IMR-90 (cell line): ENCODE data around the gene TBX4. TPM values are rescaled to one million over a fixed set of nuclear protein-coding genes. Genes with fewer than 3 reads are reported as not detected.

Experiments used
- ATAC-seq: fragments of 200-7000 bp; cut with Tn5 transposase; 2 replicates; pipeline ENCODE4 v1.9.1; 2020; ENCODE audit warnings: low read depth, mild to moderate bottlenecking, moderate library complexity
- BruUV-seq: library from RNA; stranded (reverse); fragments of 400-500 nt; replicated peaks from 2 replicates; lab custom pipeline; 2021; lab: Mats Ljungman, UMichigan
- CTCF ChIA-PET: fragments of 300-600 bp; formaldehyde crosslinking; extraction: SDS; loops from one replicate; lab custom pipeline; 2021; ENCODE audit warnings: antibody characterized with exemption; lab: Yijun Ruan, JAX
- POLR2A ChIA-PET: fragments of 300-600 bp; sonication (Branson Sonifier 250); formaldehyde crosslinking; loops from one replicate; lab custom pipeline; 2022; ENCODE audit warnings: antibody characterized with exemption; ENCODE audit not compliant: unreplicated experiment; lab: Charles Lee
- DNase-seq: peaks from one replicate; pipeline ENCODE4 v3.0.0; 2013
- H2AFZ ChIP-seq: replicated peaks from 2 replicates; pipeline ENCODE3; 2013; ENCODE audit warnings: low read length, mild to moderate bottlenecking; ENCODE audit not compliant: poor library complexity
- H2AK5ac ChIP-seq: 2 replicates; pipeline ENCODE4 v1.6.1; 2013; ENCODE audit warnings: low read depth, low read length, inconsistent platforms
- H2AK9ac ChIP-seq: replicated peaks from 2 replicates; pipeline ENCODE3; 2013; ENCODE audit warnings: mild to moderate bottlenecking, low read depth, low read length, moderate library complexity; ENCODE audit not compliant: poor library complexity
- H2BK120ac ChIP-seq: 2 replicates; pipeline ENCODE4 v1.6.1; 2013; ENCODE audit warnings: low read depth, low read length, inconsistent platforms
- H2BK15ac ChIP-seq: 3 replicates; pipeline ENCODE4 v1.6.1; 2013; ENCODE audit warnings: low read depth, low read length, inconsistent platforms
- H2BK20ac ChIP-seq: 2 replicates; pipeline ENCODE4 v1.6.1; 2013; ENCODE audit warnings: low read depth, mild to moderate bottlenecking, inconsistent platforms, low read length, moderate library complexity
- H2BK5ac ChIP-seq: 2 replicates; pipeline ENCODE4 v1.6.1; 2013; ENCODE audit warnings: mild to moderate bottlenecking, low read depth, low read length, inconsistent platforms; ENCODE audit not compliant: poor library complexity, severe bottlenecking
- H3K14ac ChIP-seq: replicated peaks from 2 replicates; pipeline ENCODE4 v1.6.1; 2013; ENCODE audit warnings: low read depth, low read length, inconsistent platforms
- H3K18ac ChIP-seq: 2 replicates; pipeline ENCODE4 v1.6.1; 2013; ENCODE audit warnings: low read depth, low read length, control low read depth
- H3K23ac ChIP-seq: 2 replicates; pipeline ENCODE4 v1.6.1; 2013; ENCODE audit warnings: low read depth, low read length, inconsistent platforms
- H3K27ac ChIP-seq: 2 replicates; pipeline ENCODE4 v1.5.1; 2013; ENCODE audit warnings: mild to moderate bottlenecking, control low read depth, low read length; ENCODE audit not compliant: insufficient read depth
- H3K27me3 ChIP-seq: 2 replicates; pipeline ENCODE4 v1.6.1; 2013; ENCODE audit warnings: low read length; ENCODE audit not compliant: control insufficient read depth, insufficient read depth
- H3K36me3 ChIP-seq: 2 replicates; pipeline ENCODE4 v1.6.1; 2013; ENCODE audit warnings: low read length, mixed read lengths; ENCODE audit not compliant: control insufficient read depth, insufficient read depth
- H3K4ac ChIP-seq: 2 replicates; pipeline ENCODE4 v1.6.1; 2013; ENCODE audit warnings: low read depth, low read length, inconsistent platforms
- H3K4me1 ChIP-seq: 2 replicates; pipeline ENCODE4 v1.6.1; 2013; ENCODE audit warnings: low read length, mixed read lengths; ENCODE audit not compliant: control insufficient read depth, insufficient read depth
- H3K4me2 ChIP-seq: 2 replicates; pipeline ENCODE4 v1.6.1; 2013; ENCODE audit warnings: low read depth, mild to moderate bottlenecking, control low read depth, low read length, moderate library complexity
- H3K4me3 ChIP-seq: 2 replicates; pipeline ENCODE4 v1.5.1; 2013; ENCODE audit warnings: low read depth, mild to moderate bottlenecking, control low read depth, low read length, moderate library complexity; ENCODE audit not compliant: insufficient read depth
- H3K56ac ChIP-seq: 2 replicates; pipeline ENCODE4 v1.6.1; 2013; ENCODE audit warnings: low read length, inconsistent platforms; ENCODE audit not compliant: insufficient read depth; ENCODE audit errors: extremely low read depth
- H3K79me1 ChIP-seq, 2 experiments: 2 replicates each; pipeline ENCODE4 v1.6.1; 2013; ENCODE audit warnings: low read length in 2 of 2, inconsistent platforms in 1 of 2, low read depth in 1 of 2
- H3K9ac ChIP-seq: 2 replicates; pipeline ENCODE4 v1.6.1; 2013; ENCODE audit warnings: low read depth, low read length, control low read depth
- H3K9me1 ChIP-seq: 2 replicates; pipeline ENCODE4 v1.6.1; 2013; ENCODE audit warnings: low read length, inconsistent platforms; ENCODE audit not compliant: insufficient read depth
- H3K9me3 ChIP-seq: 2 replicates; pipeline ENCODE4 v1.6.1; 2013; ENCODE audit warnings: low read length; ENCODE audit not compliant: control insufficient read depth, insufficient read depth
- H4K20me1 ChIP-seq: 2 replicates; pipeline ENCODE4 v1.6.1; 2013; ENCODE audit warnings: low read length, inconsistent platforms; ENCODE audit not compliant: insufficient read depth
- H4K5ac ChIP-seq: 2 replicates; pipeline ENCODE4 v1.6.1; 2013; ENCODE audit warnings: mild to moderate bottlenecking, low read depth, low read length, control low read depth
- H4K8ac ChIP-seq, 2 experiments: 2 replicates each; pipeline ENCODE4 v1.6.1; 2013; ENCODE audit warnings: low read depth in 2 of 2, low read length in 2 of 2, control low read depth in 1 of 2, inconsistent platforms in 1 of 2
- H4K91ac ChIP-seq: 2 replicates; pipeline ENCODE4 v1.6.1; 2013; ENCODE audit warnings: low read depth, low read length, inconsistent platforms; ENCODE audit not compliant: insufficient read depth
- BHLHE40 ChIP-seq: fragments of 150-350 bp; IDR thresholded peaks from 2 replicates; pipeline ENCODE4 v1.6.1; 2016; ENCODE audit warnings: mild to moderate bottlenecking, low read depth, low read length
- CEBPB ChIP-seq: IDR thresholded peaks from 2 replicates; pipeline ENCODE4 v1.6.1; 2012; ENCODE audit warnings: low read depth, low read length, improper control_type of control experiment
- CHD1 ChIP-seq: IDR thresholded peaks from 2 replicates; pipeline ENCODE4 v1.6.1; 2012; ENCODE audit warnings: low read depth, low read length, improper control_type of control experiment
- CTCF ChIP-seq: conservative IDR thresholded peaks from 2 replicates; pipeline ENCODE4 v1.5.1; 2012; ENCODE audit warnings: mild to moderate bottlenecking, low read depth, low read length, improper control_type of control experiment
- FOS ChIP-seq: fragments of 150-350 bp; IDR thresholded peaks from 2 replicates; pipeline ENCODE4 v1.6.1; 2016; ENCODE audit warnings: low read depth, low read length
- MAFK ChIP-seq: IDR thresholded peaks from 2 replicates; pipeline ENCODE4 v1.6.1; 2012; ENCODE audit warnings: low read depth, low read length, improper control_type of control experiment
- MAZ ChIP-seq: IDR thresholded peaks from 2 replicates; pipeline ENCODE4 v1.6.1; 2012; ENCODE audit warnings: low read depth, mild to moderate bottlenecking, low read length, improper control_type of control experiment, moderate library complexity, borderline replicate concordance
- MXI1 ChIP-seq: IDR thresholded peaks from 2 replicates; pipeline ENCODE4 v1.6.1; 2012; ENCODE audit warnings: low read depth, mild to moderate bottlenecking, low read length, moderate library complexity, borderline replicate concordance
- NFE2L2 ChIP-seq: fragments of 150-350 bp; IDR thresholded peaks from 2 replicates; pipeline ENCODE4 v1.6.1; 2016; ENCODE audit warnings: low read depth, mild to moderate bottlenecking, low read length
- RFX5 ChIP-seq: IDR thresholded peaks from 2 replicates; pipeline ENCODE4 v1.8.0; 2012; ENCODE audit warnings: low read depth, mild to moderate bottlenecking, low read length, moderate library complexity
- SMC3 ChIP-seq: fragments of 150-350 bp; IDR thresholded peaks from 2 replicates; pipeline ENCODE4 v1.6.1; 2016; ENCODE audit warnings: low read depth, mild to moderate bottlenecking, antibody characterized with exemption, low read length, moderate library complexity
- USF2 ChIP-seq: fragments of 150-350 bp; IDR thresholded peaks from 2 replicates; pipeline ENCODE4 v1.6.1; 2017; ENCODE audit warnings: mild to moderate bottlenecking, antibody characterized with exemption, low read length, low read depth
- WGBS, 2 experiments: methylation state at CpG; one replicate each; pipeline versions ENCODE4 v1.1.5 to v1.1.7; 2013; ENCODE audit warnings: missing lambda C conversion rate in 2 of 2; ENCODE audit not compliant: insufficient read length in 1 of 2; ENCODE audit errors: extremely low coverage in 2 of 2; 5-methylcytosine and 5-hydroxymethylcytosine counted together
- dilution Hi-C: fragments of 300-500 bp; cut with HindIII; formaldehyde crosslinking; loops from one replicate; pipeline ENCODE4 v1.14.3; 2018; ENCODE audit warnings: low sequenced_read_pairs; ENCODE audit not compliant: unreplicated experiment
- in situ Hi-C: fragments of 300-500 bp; cut with MboI; formaldehyde crosslinking; loops from 3 replicates; pipeline ENCODE4 v1.14.3; 2019; ENCODE audit warnings: low sequenced_read_pairs, inconsistent platforms, mixed read lengths
- intact Hi-C: fragments of 100-400 bp; cut with micrococcal nuclease; formaldehyde crosslinking; loops from 2 replicates; pipeline ENCODE4 v1.10.0; 2022
- polyA plus RNA-seq, 3 experiments: library from polyadenylated mRNA; depleted of rRNA; stranded (reverse); fragments of >200 nt; gene quantifications; 2 replicates each; pipeline ENCODE4 v1.2.3, GENCODE V29; 2012; ENCODE audit warnings: low replicate concordance in 1 of 3
- total RNA-seq: library from RNA; depleted of rRNA; stranded (reverse); fragments of >200 nt; gene quantifications from 2 replicates; pipeline ENCODE4 v1.2.3, GENCODE V29; 2012

The TBX4 gene
- total and polyA plus RNA-seq, 2 of the 4 experiments (the other 2 are of a cell fraction) = 0.05 TPM; not detected in 1

- H2AFZ ChIP-seq = no peak overlapping the region
- H3K27ac ChIP-seq = no peak overlapping the region
- peaks cover 25% of the 10 kb centered on the region for H3K27me3 ChIP-seq
- no TSS peak for BruUV-seq
- H4K91ac ChIP-seq = no peak overlapping the region
- H2BK120ac ChIP-seq = no peak overlapping the region
- intact Hi-C loops = no loop called here
- H3K9ac ChIP-seq = no peak overlapping the region
- no peak overlapping the region for H2BK15ac ChIP-seq
- POLR2A ChIA-PET = no interaction called here
- CTCF ChIA-PET = no interaction called here
- H3K4me1 ChIP-seq = peaks cover 4% of the 10 kb centered on the region; the same call in 1 of the 2 replicates
- no peaks in the 10 kb centered on the region for H3K36me3 ChIP-seq
- no peaks in the 10 kb centered on the region for H4K20me1 ChIP-seq
- no peaks in the 10 kb centered on the region for H3K79me1 ChIP-seq
- 0 out of 2 replicates have a peak, but pooled peaks cover 3% of the 10 kb centered on the region for H3K9me1 ChIP-seq
- H3K18ac ChIP-seq = no peak overlapping the region
- ATAC-seq = no peak
- no peak for DNase-seq
- H3K56ac ChIP-seq = no peak overlapping the region
- no peak overlapping the region for H2AK9ac ChIP-seq
- TF ChIP-seq USF2 (no peak), SMC3 (no peak), MAZ (no peak), NFE2L2 (no peak), RFX5 (no peak), FOS (no peak), BHLHE40 (no peak), CHD1 (no peak), MAFK (no peak), MXI1 (no peak), CTCF (no peak), CEBPB (no peak)
- dilution Hi-C loops = no loop called here
- no peak overlapping the region for H3K23ac ChIP-seq
- in situ Hi-C loops = no loop called here
- no peak overlapping the region for H3K4me3 ChIP-seq
- H4K8ac ChIP-seq = no peak overlapping the region
- peaks cover 4% of the 10 kb centered on the region; the same call in 1 of the 2 replicates for H3K9me3 ChIP-seq
- H3K4me2 ChIP-seq = no peak overlapping the region
- no peak overlapping the region for H3K4ac ChIP-seq
- H2AK5ac ChIP-seq = 0 out of 2 replicates have a peak overlapping the region, but pooled peaks have one; percentile 27
- H3K14ac ChIP-seq = no peak overlapping the region
- H4K5ac ChIP-seq = no peak overlapping the region
- 57% methylated on average over 1 of the region's 13 CpGs; no CpG with 5 or more reads in 1 of the 2 experiments for WGBS, 2 experiments
- no peak overlapping the region for H2BK20ac ChIP-seq
- H2BK5ac ChIP-seq = no peak overlapping the region
These were observed 8.1 kb upstream of the TBX4 start for GRCh38 chr17:61444075-61444474.
